Suppressor macrophage treated with lipopolysaccharide for 1 hour (primary cell): ENCODE results near the gene SDS.
"Not testable (repeated sequence)": the region's sequence is repeated elsewhere in the genome, so short reads cannot be mapped to it uniquely, and the experiment has no call there.

ENCODE experiments used
- DNase-seq, 3 donors: peaks; one replicate each; pipeline ENCODE4 v3.0.0-alpha.2; 2020 to 2022

Gene SDS

DNA sequence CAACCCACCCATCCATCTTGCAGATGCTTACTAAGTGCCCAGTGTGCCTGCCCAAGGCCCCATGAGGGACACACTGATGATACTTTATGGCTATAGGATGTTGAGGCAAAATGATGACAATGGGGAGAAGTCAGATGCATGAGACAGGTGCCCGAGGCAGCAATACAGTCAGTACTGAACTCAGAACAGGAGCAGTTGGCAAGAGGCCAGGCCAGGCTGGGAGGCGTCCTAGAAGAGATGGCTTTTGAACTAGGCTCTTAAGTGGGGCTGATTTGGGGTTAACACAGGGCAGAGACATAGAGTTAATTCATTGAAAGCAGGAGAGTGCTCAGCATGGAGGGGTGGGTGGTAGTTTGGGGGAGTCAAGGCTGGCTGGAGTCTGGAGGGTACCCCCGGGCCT, 29.7 kb downstream of the SDS start:
- no peak for DNase-seq

- DNase-seq: no peak
Observed at GRCh38 chr12:113373440-113373839, 30.2 kb downstream of the SDS start.

GRCh38 chr12:113372371-113372770, 31.3 kb downstream of the SDS start:
- no peak for DNase-seq

GRCh38 chr12:113371808-113372207, 31.9 kb downstream of the SDS start:
- DNase-seq: no peak

DNA sequence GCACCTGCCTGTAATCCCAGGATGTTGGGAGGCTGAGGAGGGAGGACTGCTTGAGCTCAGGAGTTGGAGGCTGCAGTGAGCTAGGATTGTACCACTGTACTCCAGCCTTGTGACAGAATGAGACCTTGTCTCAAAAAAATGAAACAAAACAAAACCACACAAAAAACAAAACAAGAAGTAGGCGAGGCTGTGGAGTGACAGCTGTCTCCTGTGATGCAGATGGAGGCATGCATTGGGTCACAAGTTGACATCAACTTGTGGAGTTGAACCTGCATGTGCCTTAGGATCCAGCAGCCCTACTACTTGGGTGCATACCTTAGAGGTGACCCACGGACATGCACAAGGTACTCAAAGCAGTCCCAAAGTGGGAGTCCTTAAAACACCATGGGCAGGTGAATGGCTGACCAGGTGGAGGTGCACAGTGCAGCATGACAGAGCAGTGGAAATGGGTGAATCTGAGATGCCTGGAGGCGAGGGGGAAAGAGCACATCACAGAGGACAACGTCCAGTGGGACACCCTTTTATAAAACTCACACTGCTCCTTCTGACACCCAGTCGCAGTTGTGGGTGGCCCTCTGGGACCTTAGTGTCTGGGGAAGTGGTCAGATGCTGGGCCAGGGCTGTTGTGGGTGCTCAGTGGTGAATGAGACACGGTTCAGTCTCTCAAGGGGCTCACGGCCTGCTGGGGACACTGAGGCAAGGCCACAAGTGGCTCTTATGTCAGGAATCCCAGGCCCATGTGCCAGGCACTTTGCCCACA, 32.6 kb downstream of the SDS start:
- no peak for DNase-seq

- DNase-seq: no peak
Observed at GRCh38 chr12:113369391-113369985, 34.2 kb downstream of the SDS start.

- DNase-seq: no peak
Observed at GRCh38 chr12:113368331-113368730, 35.4 kb downstream of the SDS start.

DNA sequence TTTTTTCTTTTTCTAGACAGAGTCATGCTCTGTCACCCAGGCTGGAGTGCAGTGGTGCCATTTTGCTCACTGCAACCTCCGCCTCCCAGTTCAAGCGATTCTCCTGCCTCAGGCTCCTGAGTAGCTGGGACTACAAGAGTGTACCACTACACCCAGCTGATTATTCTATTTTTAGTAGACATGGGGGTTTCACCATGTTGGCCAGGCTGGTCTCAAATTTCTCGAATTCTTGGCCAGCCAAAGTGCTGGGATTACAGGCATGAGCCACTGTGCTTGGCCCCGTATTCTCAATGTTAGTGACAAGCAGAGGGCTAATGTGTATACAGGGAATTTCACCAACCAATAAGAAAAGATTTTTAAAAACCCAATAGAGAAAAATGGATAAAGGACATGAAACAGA, 36.9 kb downstream of the SDS start:
- no peak for DNase-seq

- no peak for DNase-seq
Observed at GRCh38 chr12:113365639-113366395, 37.9 kb downstream of the SDS start.

DNA sequence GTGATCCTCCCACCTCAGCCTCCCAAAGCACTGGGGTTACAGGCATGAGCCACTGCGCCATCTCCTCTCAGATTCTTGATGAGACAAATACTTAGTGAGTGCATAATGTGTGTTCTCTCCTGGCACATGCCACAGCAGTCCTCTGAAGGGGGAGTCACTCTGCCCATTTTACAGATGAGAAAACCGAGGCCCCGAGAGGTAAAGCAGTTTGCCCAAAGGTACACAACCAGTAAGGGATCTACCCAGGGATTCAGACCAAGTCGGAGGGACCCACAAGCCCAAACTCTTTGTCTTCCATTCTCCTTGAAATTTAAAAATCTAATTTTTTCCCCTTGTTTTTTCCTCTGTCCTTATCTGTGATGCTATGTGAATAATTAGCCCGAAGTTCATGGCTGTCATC, 39.0 kb downstream of the SDS start:
- DNase-seq: no peak

- no peak for DNase-seq
Observed at GRCh38 chr12:113361574-113362370, 41.9 kb downstream of the SDS start.

GRCh38 chr12:113359939-113360748, 43.5 kb downstream of the SDS start:
- peak; percentile 73 to 77 (median 76) for DNase-seq

- DNase-seq: peak; percentile 41 to 44 (median 43)
Observed at GRCh38 chr12:113359133-113359938, 44.4 kb downstream of the SDS start.

GRCh38 chr12:113358381-113359132, 45.1 kb downstream of the SDS start, which contains the start of gene PLBD2:
PLBD2 (plus strand) TSS chr12:113358587; CDS start chr12:113358601, 14 bp downstream.
- peak; percentile 98 to 99 (median 99) for DNase-seq

GRCh38 chr12:113354192-113354591, 49.5 kb downstream of the SDS start:
- DNase-seq: not testable (repeated sequence)

DNA sequence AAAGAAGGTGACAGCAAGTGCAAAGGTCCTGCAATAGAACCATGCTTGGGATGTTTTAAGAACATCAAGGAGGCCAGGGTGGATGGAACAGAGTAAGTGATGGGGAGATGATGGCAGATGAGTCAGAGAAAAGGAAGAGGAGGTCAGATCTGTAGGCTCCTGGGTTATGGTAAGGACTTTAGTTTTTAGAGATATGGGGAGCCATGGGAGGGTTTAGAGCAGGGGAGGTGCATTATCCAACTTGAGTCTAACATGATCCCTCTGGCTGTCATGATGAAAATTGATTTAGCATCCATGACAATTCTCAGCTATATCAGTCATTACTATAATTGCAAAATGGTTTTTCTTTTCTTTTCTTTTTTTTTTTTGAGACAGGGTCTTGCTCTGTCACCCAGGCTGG, 52.6 kb downstream of the SDS start:
- no peak for DNase-seq

- no peak for DNase-seq
Observed at GRCh38 chr12:113348849-113349536, 54.7 kb downstream of the SDS start.

DNA sequence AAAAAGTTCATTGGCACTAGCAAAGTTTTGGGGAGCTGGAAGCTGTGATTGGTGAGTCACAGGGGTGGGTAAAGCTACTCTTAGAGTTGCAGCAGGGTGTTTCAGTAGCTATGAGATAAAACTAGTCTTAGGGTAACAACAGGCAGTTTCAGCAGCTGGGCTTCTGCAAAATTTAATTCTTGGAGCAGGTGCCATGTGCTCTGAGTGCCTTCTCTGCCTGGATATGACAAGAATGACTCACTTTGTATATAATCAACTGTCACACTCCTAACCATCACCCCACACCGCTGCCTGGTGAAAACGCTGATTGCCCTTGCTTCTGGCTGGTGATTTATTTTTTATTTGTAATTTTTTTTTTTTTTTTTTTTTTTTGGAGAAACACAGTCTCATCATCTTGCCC, 55.8 kb downstream of the SDS start:
- no peak for DNase-seq

GRCh38 chr12:113347107-113347506, 56.6 kb downstream of the SDS start:
- DNase-seq: no peak

GRCh38 chr12:113346353-113346752, 57.3 kb downstream of the SDS start:
- peak; percentile 55 to 71 (median 55) for DNase-seq
